VCaP (cell line): ENCODE results near the gene RXFP3.

ENCODE experiments used
- H3K27ac ChIP-seq: fragments of 450-650 bp; 2 replicates; pipeline ENCODE4 v1.5.1; 2017
- CTCF ChIP-seq: fragments of 450-650 bp; conservative IDR thresholded peaks from 2 replicates; pipeline ENCODE4 v1.5.1; 2017; ENCODE audit warnings: mild to moderate bottlenecking, moderate library complexity

The RXFP3 gene, protein sequence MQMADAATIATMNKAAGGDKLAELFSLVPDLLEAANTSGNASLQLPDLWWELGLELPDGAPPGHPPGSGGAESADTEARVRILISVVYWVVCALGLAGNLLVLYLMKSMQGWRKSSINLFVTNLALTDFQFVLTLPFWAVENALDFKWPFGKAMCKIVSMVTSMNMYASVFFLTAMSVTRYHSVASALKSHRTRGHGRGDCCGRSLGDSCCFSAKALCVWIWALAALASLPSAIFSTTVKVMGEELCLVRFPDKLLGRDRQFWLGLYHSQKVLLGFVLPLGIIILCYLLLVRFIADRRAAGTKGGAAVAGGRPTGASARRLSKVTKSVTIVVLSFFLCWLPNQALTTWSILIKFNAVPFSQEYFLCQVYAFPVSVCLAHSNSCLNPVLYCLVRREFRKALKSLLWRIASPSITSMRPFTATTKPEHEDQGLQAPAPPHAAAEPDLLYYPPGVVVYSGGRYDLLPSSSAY

DNA sequence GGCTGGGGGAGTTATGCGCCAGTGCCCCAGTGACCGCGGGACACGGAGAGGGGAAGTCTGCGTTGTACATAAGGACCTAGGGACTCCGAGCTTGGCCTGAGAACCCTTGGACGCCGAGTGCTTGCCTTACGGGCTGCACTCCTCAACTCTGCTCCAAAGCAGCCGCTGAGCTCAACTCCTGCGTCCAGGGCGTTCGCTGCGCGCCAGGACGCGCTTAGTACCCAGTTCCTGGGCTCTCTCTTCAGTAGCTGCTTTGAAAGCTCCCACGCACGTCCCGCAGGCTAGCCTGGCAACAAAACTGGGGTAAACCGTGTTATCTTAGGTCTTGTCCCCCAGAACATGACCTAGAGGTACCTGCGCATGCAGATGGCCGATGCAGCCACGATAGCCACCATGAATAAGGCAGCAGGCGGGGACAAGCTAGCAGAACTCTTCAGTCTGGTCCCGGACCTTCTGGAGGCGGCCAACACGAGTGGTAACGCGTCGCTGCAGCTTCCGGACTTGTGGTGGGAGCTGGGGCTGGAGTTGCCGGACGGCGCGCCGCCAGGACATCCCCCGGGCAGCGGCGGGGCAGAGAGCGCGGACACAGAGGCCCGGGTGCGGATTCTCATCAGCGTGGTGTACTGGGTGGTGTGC, at the start of gene RXFP3:
Gene RXFP3 (plus strand): TSS at position 6 of the 636 bp plus-strand sequence. CDS start 355 bp downstream, at position 361.
- no peak for TF ChIP-seq CTCF
- no peak within 1 kb of the TSS; the same call in 1 of the 2 replicates for H3K27ac ChIP-seq

GRCh38 chr5:33887268-33887667, 48.9 kb upstream of the RXFP3 start:
- H3K27ac ChIP-seq, result peak overlapping the region; percentile 77

DNA sequence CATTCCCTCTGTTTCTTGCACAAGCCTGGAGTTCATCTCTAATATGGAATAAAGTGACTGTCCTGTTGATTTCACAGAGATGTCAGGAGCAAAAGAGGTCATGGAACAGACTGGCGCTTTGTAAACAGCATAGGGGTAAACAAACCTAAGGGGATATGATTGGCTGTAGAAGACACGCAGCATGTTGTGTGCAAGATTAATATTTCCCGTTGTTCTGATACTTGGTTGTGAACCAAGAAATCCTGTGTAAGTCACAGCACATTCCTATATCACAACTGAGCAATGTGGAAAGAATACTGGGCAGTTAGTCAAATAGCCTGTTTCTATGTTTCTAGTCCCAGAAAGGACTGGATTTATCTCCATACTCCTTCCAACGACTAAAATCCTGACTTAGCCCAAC, 47.6 kb upstream of the RXFP3 start:
- no peak for TF ChIP-seq CTCF
- H3K27ac ChIP-seq, result peak overlapping the region; percentile 77

More at GRCh38 chr5:33887268-33887667, 48.9 kb upstream of the RXFP3 start:
- no peak for TF ChIP-seq CTCF

DNA sequence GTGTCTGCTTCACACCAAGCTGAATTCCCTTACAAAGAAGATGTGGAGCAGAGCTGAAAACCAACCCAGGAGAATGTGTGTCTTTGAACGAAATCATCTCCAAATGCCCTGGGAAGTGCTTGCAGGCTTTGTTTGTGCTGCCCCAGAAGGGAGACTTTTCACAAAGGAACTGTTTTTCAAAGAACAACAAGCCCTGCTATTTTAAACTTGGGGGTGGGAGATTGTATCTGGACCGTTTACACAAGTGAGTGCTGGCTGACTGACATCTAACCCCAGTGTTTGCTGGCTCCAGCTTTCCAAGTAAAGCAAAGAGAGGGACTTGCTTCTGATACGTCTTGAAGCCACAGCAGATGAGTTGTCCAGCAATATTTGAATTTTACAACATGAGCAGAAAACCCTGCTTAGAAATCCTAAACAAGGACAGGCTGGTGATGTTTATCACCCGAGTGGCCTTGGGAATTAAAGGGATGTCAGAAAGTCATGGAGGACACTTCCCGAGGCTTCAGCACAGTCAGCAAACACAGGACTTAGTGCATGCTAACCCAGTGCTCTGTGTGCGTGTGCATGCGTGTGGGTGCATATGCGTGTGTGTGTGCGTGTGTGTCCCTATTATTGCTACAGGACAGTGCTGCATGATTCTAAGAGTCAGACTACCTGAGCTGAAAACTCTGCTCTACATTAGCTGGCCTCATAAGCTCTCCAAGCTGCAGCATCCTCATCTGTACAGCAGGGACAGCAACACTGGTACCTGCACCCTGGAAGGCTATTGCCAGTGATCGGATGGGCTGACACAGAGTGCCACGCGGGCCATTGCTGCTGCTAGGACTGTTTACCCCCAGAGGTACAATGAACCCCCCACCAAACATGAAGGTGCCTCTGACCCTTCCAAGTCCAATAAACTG, 45.8 kb upstream of the RXFP3 start:
- peak overlapping the region; percentile 77 for H3K27ac ChIP-seq
- TF ChIP-seq CTCF, result no peak; the same call in 1 of the 2 replicates

DNA sequence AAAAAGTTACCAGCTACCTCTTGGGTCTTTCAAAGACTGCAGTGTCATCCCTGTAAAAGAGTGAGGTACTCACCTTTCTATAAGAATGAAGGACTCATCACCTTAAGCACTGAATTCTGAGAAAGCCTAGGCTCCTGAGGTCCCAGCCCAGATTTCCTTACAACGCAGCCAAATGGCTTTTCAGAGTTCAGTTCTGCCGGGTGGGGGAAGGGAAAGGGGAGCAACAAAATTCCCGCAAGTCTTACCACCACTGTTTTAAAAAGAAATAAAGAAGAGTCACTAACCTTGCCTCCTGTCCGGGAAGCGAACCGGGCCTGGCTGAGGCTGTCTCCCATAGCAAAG, 44.8 kb upstream of the RXFP3 start:
- H3K27ac ChIP-seq, result peak overlapping the region; percentile 77; the same call in 1 of the 2 replicates
- TF ChIP-seq CTCF, result no peak

DNA sequence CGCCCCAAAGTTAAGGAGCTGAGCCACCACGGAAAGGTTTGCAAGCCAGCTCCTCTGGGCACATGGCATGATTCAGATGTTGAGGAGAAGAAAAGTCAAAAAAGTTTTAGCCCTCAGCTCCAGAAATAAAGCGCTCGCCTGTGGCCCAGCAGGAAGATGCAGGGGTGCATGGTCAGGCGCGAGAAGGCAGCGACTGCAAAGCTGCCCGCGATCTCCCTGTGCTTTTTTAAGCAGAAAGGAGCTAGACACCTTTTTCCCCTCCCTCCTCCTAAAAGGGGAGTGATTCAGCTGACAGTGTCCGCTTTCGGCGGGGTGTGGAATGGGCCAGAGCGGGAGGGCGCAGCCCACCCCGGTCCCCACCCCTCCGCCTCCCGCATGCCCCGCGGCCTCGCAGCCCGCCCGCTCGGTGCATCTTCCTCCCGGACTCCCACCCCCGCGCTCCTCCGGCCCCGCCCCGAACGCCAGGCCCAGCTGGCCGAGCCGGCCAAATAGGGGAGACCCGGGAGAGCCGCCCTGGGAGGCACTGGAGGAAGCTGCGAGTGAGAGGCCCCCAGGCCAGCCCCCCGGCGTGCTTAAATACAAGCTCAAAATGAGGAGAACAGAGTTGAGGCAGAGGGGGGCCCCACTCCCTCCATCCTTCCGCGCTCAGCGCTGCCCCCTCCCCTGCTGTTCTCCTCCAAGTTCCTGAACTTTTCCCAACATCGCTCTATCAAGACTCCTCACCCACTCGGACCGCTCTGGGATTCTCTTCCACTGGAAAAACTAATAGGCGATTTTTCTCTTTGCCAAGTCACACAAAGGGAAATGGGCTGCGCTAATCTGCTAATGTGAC, 44.2 kb upstream of the RXFP3 start, which contains the start of gene ADAMTS12:
Gene ADAMTS12 (minus strand): TSS at position 203 of the 832 bp plus-strand sequence. CDS start 134 bp downstream, at position 69.
- H3K27ac ChIP-seq, result peak within 1 kb of the TSS; percentile 77

More for the DNA sequence above, 44.2 kb upstream of the RXFP3 start, which contains the start of gene ADAMTS12:
- no peak for TF ChIP-seq CTCF
